Choroid plexus epithelial cell (primary cell): ENCODE results near the gene CEP135.
A peak's percentile ranks its signal among the peaks of the same experiment; 100 is the strongest.

Source experiments
- DNase-seq: peaks from one replicate; pipeline ENCODE4 v3.0.0-alpha.2; 2010; ENCODE audit warnings: low read depth
- H3K4me3 ChIP-seq: 2 replicates; pipeline ENCODE4 v1.5.1; 2011; ENCODE audit warnings: low read depth, mild to moderate bottlenecking, control low read depth, low read length, moderate library complexity
- TF ChIP-seq, protein P1 (sequence below): conservative IDR thresholded peaks from 2 replicates; pipeline ENCODE4 v1.5.1; 2011; ENCODE audit warnings: low read depth, mild to moderate bottlenecking, control low read depth, inconsistent platforms, low read length, moderate library complexity

Gene CEP135

DNA sequence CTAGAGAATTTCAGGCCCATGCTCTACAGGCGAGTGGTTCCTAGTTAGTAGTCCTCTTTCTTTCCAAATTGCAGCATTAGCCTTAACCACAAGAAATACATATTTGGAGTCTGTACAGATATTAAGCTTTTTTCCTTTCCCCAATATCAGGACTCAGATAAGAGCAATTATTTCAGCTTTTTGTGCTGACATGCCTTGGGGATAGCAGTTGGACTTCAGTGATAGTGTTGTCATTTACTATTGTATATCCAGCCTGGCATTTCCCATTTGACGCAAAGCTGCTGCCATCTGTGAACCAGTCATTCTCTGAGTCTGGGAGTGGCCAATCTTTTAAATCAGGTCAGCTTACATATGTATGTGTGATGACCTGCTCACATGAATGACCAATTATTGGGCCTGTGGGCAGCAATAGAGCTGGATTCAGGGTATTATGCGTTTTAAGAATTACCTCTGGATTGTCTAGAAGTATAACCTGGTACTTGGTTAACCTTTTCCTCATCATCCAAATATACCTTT is 6.8 kb upstream of the CEP135 start:
- H3K4me3 ChIP-seq, result no peak overlapping the region
- TF ChIP-seq, protein P1, sequence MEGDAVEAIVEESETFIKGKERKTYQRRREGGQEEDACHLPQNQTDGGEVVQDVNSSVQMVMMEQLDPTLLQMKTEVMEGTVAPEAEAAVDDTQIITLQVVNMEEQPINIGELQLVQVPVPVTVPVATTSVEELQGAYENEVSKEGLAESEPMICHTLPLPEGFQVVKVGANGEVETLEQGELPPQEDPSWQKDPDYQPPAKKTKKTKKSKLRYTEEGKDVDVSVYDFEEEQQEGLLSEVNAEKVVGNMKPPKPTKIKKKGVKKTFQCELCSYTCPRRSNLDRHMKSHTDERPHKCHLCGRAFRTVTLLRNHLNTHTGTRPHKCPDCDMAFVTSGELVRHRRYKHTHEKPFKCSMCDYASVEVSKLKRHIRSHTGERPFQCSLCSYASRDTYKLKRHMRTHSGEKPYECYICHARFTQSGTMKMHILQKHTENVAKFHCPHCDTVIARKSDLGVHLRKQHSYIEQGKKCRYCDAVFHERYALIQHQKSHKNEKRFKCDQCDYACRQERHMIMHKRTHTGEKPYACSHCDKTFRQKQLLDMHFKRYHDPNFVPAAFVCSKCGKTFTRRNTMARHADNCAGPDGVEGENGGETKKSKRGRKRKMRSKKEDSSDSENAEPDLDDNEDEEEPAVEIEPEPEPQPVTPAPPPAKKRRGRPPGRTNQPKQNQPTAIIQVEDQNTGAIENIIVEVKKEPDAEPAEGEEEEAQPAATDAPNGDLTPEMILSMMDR, result no peak
- no peak for DNase-seq

DNA sequence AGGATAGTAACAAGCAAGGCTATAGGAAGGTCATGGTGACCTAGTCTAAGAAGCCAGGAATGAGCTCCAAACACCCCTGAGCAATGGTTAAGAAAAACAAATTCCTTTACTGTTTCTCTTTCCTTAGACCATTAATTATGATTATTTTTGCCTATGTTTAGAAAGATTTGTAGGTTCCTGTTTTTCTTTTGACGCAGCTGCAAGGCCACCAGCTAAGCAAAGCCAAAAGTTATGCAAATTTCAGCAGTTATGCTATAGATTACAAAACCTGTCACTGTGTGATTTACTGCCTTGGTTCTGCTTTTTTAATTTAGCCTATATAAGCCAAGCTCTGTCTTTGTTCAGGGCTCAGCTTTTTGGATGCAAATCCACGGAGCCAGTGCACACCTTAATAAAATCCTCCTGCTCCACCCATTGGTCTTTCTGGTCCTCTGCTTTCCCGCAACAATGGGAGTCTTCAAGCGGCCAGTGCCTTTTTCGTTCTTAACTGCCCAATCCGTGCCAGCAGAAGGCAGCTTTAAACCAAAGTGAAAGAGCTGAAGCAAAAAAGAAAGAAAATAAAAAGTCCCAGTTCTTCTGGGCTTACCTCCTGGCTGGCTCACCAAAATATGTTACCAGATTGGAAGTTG is 1.4 kb upstream of the CEP135 start:
- peak; percentile 22 for DNase-seq
- TF ChIP-seq, protein P1, result no peak
- H3K4me3 ChIP-seq, result peak overlapping the region; percentile 39

DNA sequence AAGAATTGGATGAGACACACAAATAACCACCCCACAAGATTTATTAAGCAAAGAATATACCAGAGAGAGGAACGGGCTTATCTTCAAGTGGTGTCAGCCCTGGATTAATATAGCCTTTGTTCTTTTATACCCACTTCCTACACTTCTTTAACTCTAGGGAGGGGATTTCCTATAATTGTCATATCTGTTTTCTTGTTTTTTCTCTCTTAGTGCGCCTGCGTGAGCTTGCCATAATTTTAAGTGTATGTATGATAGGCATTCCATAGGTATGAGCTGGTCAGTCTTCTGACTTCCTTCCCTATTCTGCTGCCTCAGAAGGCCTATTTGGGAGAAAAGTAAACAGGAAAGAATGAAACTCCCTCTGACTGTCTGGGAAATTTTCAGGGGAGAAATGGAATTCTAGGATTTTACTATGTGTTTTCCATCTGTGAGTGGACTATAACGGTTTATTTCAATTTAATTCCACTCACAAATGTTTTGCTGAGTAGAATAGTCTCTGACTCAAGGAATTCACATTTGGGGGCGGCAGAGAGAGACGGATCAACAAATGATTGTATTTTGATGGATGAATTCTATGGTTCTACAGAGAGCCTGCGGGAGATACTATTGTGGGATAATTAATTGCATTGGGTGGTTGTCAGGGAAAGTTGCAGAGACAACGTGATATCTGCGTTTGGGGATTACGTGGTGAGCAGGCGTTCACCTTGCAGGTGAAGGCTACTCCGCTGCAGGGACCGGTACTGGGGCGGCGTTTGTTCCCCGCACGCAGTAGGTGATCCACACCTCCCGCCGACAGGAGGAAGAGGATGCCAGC is 626 bp upstream of the CEP135 start:
- DNase-seq, result peak; percentile 96
- TF ChIP-seq, protein P1, result no peak
- peak overlapping the region; percentile 80 for H3K4me3 ChIP-seq

DNA sequence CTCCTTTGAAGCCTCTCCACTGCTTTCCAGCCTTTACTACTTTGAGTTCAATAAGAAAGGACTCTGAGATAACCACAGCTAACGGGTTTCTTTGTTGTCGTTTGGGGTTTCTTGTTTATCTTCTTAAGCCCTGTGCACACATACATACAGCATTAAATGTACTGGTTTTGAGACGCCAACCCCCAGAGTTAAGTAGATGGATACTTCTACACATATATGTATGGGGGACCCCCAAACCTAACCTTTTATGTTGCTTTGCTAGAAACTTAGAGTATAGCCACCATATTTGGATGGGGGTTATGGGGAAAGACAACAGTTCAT is 697 bp downstream of the CEP135 start:
- peak overlapping the region; percentile 80 for H3K4me3 ChIP-seq
- TF ChIP-seq, protein P1, result no peak
- DNase-seq, result no peak

DNA sequence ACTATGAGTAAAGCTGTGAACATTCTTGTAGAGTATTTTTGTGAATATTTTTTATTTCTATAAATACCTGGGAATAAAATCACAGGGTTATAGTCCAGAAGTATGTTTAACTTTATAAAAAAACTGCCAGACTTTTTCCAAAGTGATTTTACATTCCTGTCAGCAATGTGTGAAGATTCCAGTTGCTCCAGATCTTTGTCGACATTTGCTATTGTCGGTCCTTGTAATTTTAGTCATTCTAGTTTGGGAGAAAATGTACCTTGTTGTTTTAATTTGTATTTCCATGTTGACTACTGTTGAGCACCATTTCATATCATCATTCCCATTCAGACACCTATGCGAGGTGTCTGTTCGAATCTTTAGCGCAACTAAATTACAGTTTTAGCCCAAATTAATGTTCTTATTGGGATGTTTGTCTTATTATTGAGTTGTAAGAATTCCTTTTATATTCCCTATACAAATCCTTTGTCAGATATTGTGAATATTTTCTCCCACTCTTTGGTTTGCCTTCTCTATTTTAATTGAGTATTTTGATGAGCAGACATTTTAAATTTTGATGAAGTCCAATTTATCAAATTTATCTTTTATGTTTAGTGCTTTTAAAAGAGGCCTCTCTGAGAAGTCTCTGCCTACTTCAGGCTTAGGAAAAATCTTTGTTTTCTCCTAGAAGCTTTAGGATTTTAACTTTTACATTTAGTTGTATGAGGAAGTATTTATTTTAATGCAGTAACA is 2.6 kb downstream of the CEP135 start:
- no peak overlapping the region for H3K4me3 ChIP-seq
- TF ChIP-seq, protein P1, result no peak
- DNase-seq, result no peak

DNA sequence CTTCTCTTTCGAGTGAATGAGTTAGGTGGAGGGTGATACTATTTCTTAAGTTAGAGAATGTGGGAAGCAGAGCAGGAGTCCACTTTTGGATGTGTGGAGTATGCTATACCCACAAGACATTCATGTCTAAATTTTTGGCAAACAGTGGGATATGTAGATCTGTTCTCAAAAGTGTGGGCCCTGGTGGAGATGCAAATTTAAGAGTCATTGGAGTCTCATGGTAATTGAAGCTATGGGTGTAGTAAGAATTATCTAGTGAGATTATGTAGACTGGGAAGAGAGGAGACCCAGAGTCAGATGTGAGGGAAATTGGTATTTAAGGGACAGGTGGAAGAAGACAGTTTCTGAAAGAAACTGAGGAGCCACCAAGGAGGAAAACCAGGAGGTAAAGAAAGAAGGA is 7.0 kb downstream of the CEP135 start:
- no peak for DNase-seq
- TF ChIP-seq, protein P1, result no peak
- H3K4me3 ChIP-seq, result no peak overlapping the region
